ENCODE results near the gene HMX1. TPM values are rescaled to one million over a fixed set of nuclear protein-coding genes. Genes with fewer than 3 reads are reported as not detected.
A peak's percentile ranks its signal among the peaks of the same experiment; 100 is the strongest.

HMX1 gene
- total RNA-seq, 4 donors from 2014 or later: 0.17 TPM; not detected in 3

- Histone ChIP-seq H3K27ac (replicated peaks in 1 of 4) (no peak overlapping the region), H3K4me3 (no peak overlapping the region), H3K36me3 (no peaks in the 10 kb centered on the region), H3K4me1 (peaks cover 14 to 49% (median 41%) of the 10 kb centered on the region in 4 donors), H3K9me3 (no peaks in the 10 kb centered on the region), H3K27me3 (peaks cover 0 to 100% (median 60%) of the 10 kb centered on the region in 4 donors)
- WGBS: 3% methylated on average over 15 of the region's 38 CpGs
- no peak for DNase-seq (ENCODE audit: extremely low spot score)
- no peak for TF ChIP-seq POLR2A (IDR thresholded peaks at IDR 0.05; ENCODE audit: low read depth)
- no peak for TF ChIP-seq POLR2AphosphoS5 (IDR thresholded peaks at IDR 0.05)
- no peak for TF ChIP-seq EP300 (IDR thresholded peaks at IDR 0.05)
- TF ChIP-seq CTCF (IDR thresholded peaks at IDR 0.05): no peak
- intact Hi-C loops (cut with DNase I): no loop called here
Measured at GRCh38 chr4:8859550-8860095, 12.0 kb downstream of the HMX1 start.

DNA sequence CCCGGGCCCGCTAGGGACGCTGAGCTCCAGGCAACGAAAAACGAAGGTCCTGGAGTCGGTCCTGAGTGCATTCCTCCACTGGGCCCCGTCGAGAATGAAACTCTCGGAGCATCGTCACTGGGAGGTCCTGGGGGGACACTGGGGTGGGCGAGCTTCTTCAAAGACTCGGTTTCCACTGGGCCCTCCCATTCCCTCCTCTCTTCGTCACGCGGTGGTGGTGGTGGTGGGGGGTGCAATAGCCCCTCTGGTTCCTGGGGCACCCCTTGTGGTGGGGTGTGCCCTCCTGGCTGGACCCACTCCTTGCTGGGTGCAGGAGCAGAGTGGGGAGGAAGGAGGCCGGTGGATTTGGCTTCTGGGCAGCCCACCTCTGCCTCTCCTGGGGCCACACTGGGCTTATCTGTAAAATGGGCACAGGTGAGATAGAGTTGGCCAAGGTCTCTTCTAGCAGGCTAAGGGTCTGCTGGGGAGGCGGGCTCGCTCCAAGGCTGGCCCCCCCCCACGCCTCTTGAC lies 12.9 kb downstream of the HMX1 start:
- peaks cover 14 to 49% (median 41%) of the 10 kb centered on the region in 4 donors for H3K4me1 ChIP-seq
- no peak overlapping the region for H3K4me3 ChIP-seq
- H3K27ac ChIP-seq (replicated peaks in 1 of 4): no peak overlapping the region
- intact Hi-C loops (cut with DNase I): no loop called here
- peaks cover 0 to 100% (median 58%) of the 10 kb centered on the region in 4 donors for H3K27me3 ChIP-seq
- no peaks in the 10 kb centered on the region for H3K9me3 ChIP-seq
- no peak for TF ChIP-seq EP300 (IDR thresholded peaks at IDR 0.05)
- no peak for TF ChIP-seq CTCF (IDR thresholded peaks at IDR 0.05)
- no peak for TF ChIP-seq POLR2AphosphoS5 (IDR thresholded peaks at IDR 0.05)
- no peak for TF ChIP-seq POLR2A (IDR thresholded peaks at IDR 0.05; ENCODE audit: low read depth)
- H3K36me3 ChIP-seq: no peaks in the 10 kb centered on the region
- DNase-seq (ENCODE audit: extremely low spot score): no peak
- 5% methylated on average over 4 of the region's 19 CpGs for WGBS

- no peak for DNase-seq (ENCODE audit: extremely low spot score)
- H3K4me3 ChIP-seq: peak overlapping the region in 3 of 4 donors; percentile 28 to 40 (median 37)
Measured at GRCh38 chr4:8857766-8858700, 13.6 kb downstream of the HMX1 start.

More at GRCh38 chr4:8857766-8858700, 13.6 kb downstream of the HMX1 start:
- Histone ChIP-seq H3K9me3 (peaks cover 0 to 3% (median 2%) of the 10 kb centered on the region in 4 donors), H3K27me3 (peaks cover 0 to 100% (median 56%) of the 10 kb centered on the region in 4 donors), H3K27ac (replicated peaks in 1 of 4) (no peak overlapping the region), H3K4me1 (peaks cover 14 to 49% (median 39%) of the 10 kb centered on the region in 4 donors), H3K36me3 (no peaks in the 10 kb centered on the region)
- WGBS: 12% methylated on average over 57 of the region's 74 CpGs
- intact Hi-C loops (cut with DNase I): no loop called here
- TF ChIP-seq POLR2AphosphoS5 (IDR thresholded peaks at IDR 0.05) (no peak), CTCF (IDR thresholded peaks at IDR 0.05) (no peak), POLR2A (IDR thresholded peaks at IDR 0.05; ENCODE audit: low read depth) (no peak), EP300 (IDR thresholded peaks at IDR 0.05) (no peak)
